Skeletal muscle tissue (tissue), 4 donors: Measurements from ENCODE around the gene NUP85. TPM values are rescaled to one million over a fixed set of nuclear protein-coding genes. Genes with fewer than 3 reads are reported as not detected.
"Not testable (repeated sequence)": the region's sequence is repeated elsewhere in the genome, so short reads cannot be mapped to it uniquely, and the experiment has no call there.

Source experiments
- H3K27ac ChIP-seq: one replicate; pipeline ENCODE4 v1.7.0; 2013; ENCODE audit warnings: mild to moderate bottlenecking, low read depth, low read length, inconsistent platforms
- H3K27me3 ChIP-seq, 3 donors: one replicate each; pipeline ENCODE4 v1.7.0; 2013; ENCODE audit warnings: low read length in 3 of 3; ENCODE audit not compliant: control insufficient read depth in 3 of 3, insufficient read depth in 3 of 3
- H3K36me3 ChIP-seq, 3 donors: one replicate each; pipeline ENCODE4 v1.7.0; 2013; ENCODE audit warnings: low read length in 3 of 3; ENCODE audit not compliant: control insufficient read depth in 3 of 3, insufficient read depth in 3 of 3
- H3K4me1 ChIP-seq, 3 donors: one replicate each; pipeline ENCODE4 v1.7.0; 2013; ENCODE audit warnings: low read length in 3 of 3, mild to moderate bottlenecking in 3 of 3; ENCODE audit not compliant: control insufficient read depth in 3 of 3, insufficient read depth in 3 of 3
- H3K4me3 ChIP-seq, 3 donors: one replicate each; pipeline ENCODE4 v1.7.0; 2013; ENCODE audit warnings: low read length in 3 of 3
- H3K9ac ChIP-seq, 3 donors: one replicate each; pipeline ENCODE4 v1.7.0; 2013; ENCODE audit warnings: low read length in 3 of 3, mild to moderate bottlenecking in 3 of 3, moderate library complexity in 2 of 3, low read depth in 1 of 3
- H3K9me3 ChIP-seq, 3 donors: one replicate each; pipeline ENCODE4 v1.7.0; 2013; ENCODE audit warnings: low read length in 3 of 3; ENCODE audit not compliant: control insufficient read depth in 3 of 3
- total RNA-seq: library from RNA; depleted of rRNA; stranded (reverse); fragments of >200 nt; gene quantifications from one replicate; pipeline ENCODE4 v1.2.3, GENCODE V29; 2014
- donor health status: Osteomylitis.

Gene NUP85
- total RNA-seq, 1 donor from 2014 or later: 22.4 TPM

DNA sequence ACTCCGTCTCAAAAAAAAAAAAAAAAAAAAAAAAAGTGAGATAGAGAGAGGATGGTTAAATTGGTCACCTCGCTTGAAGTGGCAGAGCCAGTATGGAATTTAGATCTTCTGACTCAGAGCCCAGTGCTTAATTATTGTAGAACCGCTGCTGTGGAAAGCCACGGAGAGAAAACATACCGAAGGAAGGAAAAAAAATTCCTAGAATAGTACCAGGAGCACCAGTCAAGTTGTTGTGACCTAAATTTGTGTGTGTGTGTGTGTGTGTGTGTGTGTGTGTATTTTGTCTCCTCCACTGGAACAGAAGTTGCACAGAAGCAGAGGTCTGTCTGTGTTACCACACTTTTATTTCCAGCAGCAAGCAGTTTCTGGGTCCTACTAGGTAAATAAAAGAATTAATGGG is 10.6 kb upstream of the NUP85 start:
- H3K27ac ChIP-seq: no peak overlapping the region
- H3K4me3 ChIP-seq: no peak overlapping the region
- no peaks in the 10 kb centered on the region for H3K9me3 ChIP-seq
- no peaks in the 10 kb centered on the region for H3K36me3 ChIP-seq
- H3K27me3 ChIP-seq: no peaks in the 10 kb centered on the region
- H3K9ac ChIP-seq: no peak overlapping the region
- H3K4me1 ChIP-seq: no peaks in the 10 kb centered on the region

DNA sequence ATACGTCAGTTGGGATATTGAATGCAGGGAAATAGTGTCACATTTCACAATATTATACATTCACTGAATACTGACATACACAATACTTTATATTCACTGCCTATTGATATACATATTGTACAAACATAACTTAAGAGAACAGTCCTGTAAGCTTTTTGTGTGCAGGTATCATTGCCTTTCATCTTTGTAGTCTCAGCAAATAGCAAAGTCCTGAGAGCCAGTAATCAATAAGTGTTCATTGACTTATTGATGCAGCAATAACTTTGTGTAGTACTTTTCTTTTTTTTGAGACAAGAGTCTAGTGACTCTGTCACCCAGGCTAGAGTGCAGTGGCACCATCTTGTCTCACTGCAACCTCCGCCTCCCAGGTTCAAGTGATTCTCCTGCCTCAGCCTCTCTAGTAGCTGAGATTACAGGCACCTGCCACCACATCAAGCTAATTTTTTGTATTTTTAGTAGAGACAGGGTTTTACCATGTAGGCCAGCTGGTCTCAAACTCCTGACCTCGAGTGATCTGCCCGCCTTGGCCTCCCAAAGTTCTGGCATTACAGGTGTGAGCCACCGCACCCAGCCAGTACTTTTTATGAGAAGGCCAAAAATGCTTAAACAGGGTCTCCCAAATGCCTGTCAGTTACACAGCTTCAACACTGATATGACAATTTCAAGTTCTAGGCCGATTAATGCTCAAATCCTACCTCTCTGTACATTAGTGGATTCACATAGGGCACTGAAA is 5.4 kb upstream of the NUP85 start:
- Histone ChIP-seq H3K36me3 (no peaks in the 10 kb centered on the region), H3K4me1 (peaks cover 0 to 2% (median 0%) of the 10 kb centered on the region in 3 donors), H3K9ac (no peak overlapping the region), H3K4me3 (no peak overlapping the region), H3K27me3 (no peaks in the 10 kb centered on the region), H3K27ac (no peak overlapping the region), H3K9me3 (no peaks in the 10 kb centered on the region)

DNA sequence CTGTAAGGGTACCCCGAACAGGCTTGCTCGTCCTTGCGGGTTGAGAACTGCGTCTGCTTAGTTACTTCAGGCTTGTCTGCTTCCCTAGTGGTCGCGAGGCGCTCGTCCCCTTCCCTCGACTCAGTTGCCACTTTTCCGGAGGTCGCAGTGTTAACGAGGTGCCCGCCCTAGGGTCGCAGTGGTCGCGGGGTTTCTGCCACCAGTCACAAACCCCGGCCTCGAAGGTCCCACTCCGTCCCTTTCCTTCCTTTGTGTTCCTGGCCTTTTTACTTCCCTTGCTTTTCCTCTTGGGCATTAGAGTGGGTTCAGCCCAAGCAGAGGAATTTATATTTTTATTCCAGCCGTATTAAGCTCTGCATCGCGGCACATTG is 299 bp downstream of the NUP85 start:
- H3K27ac ChIP-seq: peak overlapping the region; percentile 89
- no peaks in the 10 kb centered on the region for H3K9me3 ChIP-seq
- H3K9ac ChIP-seq: peak overlapping the region; percentile 98 to 100 (median 99)
- peaks cover 4 to 14% (median 7%) of the 10 kb centered on the region in 3 donors for H3K4me1 ChIP-seq
- H3K36me3 ChIP-seq: peaks cover 5 to 20% (median 17%) of the 10 kb centered on the region in 3 donors
- no peaks in the 10 kb centered on the region for H3K27me3 ChIP-seq
- peak overlapping the region; percentile 97 to 100 (median 99) for H3K4me3 ChIP-seq

DNA sequence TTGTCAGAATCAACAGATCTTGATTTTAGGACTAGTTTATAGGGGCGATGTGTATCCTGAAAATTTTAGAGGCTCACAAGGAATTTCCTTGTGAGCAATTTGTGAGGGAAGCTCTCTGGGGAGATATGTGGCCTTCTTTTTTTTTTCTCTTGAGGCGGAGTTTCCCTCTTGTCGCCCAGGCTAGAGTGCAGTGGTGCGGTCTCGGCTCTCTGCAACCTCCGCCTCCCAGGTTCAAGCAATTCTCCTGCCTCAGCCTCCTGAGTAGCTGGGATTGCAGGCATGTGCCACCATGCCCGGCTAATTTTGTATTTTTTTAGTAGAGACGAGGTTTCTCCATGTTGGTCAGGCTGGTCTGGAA is 1.6 kb downstream of the NUP85 start:
- H3K4me1 ChIP-seq: peaks cover 4 to 14% (median 7%) of the 10 kb centered on the region in 3 donors
- H3K36me3 ChIP-seq: peaks cover 11 to 26% (median 25%) of the 10 kb centered on the region in 3 donors
- not testable (repeated sequence) for H3K27ac ChIP-seq, H3K27me3 ChIP-seq, H3K9me3 ChIP-seq, H3K4me3 ChIP-seq
- peak overlapping the region in 1 of 3 donors; percentile 33 for H3K9ac ChIP-seq

DNA sequence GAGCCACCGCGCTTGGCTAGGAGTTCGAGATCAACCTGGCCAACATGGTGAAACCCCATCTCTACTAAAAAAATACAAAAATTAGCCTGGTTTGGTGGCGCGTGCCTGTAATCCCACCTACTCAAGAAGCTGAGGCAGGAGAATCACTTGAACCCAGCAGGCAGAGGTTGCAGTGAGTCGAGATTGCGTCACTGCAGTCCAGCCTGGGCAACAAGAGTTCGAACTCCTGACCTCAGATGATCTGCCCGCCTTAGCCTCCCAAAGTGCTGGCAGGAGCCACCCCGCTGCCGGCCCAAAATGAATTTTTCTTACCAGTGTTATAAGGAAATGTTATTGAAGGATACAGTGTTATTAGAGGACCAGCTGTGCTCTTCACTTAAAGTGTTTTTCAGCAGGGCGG is 2.3 kb downstream of the NUP85 start:
- Histone ChIP-seq H3K27ac (no peak overlapping the region), H3K9me3 (no peaks in the 10 kb centered on the region), H3K4me3 (no peak overlapping the region), H3K9ac (no peak overlapping the region), H3K4me1 (peaks cover 4 to 14% (median 7%) of the 10 kb centered on the region in 3 donors), H3K27me3 (no peaks in the 10 kb centered on the region), H3K36me3 (peaks cover 17 to 32% (median 31%) of the 10 kb centered on the region in 3 donors)

GRCh38 chr17:75208161-75208560 is 2.7 kb downstream of the NUP85 start:
- Histone ChIP-seq H3K27ac (no peak overlapping the region), H3K4me1 (peaks cover 4 to 14% (median 7%) of the 10 kb centered on the region in 3 donors), H3K9me3 (no peaks in the 10 kb centered on the region), H3K4me3 (no peak overlapping the region), H3K9ac (no peak overlapping the region), H3K27me3 (no peaks in the 10 kb centered on the region), H3K36me3 (peaks cover 21 to 36% (median 35%) of the 10 kb centered on the region in 3 donors)

GRCh38 chr17:75209061-75209460 is 3.6 kb downstream of the NUP85 start:
- Histone ChIP-seq H3K27ac (no peak overlapping the region), H3K4me1 (peaks cover 4 to 14% (median 7%) of the 10 kb centered on the region in 3 donors), H3K4me3 (no peak overlapping the region), H3K9me3 (no peaks in the 10 kb centered on the region), H3K36me3 (peaks cover 24 to 41% (median 40%) of the 10 kb centered on the region in 3 donors), H3K27me3 (no peaks in the 10 kb centered on the region), H3K9ac (no peak overlapping the region)

- Histone ChIP-seq H3K4me1 (no peaks in the 10 kb centered on the region), H3K9me3 (no peaks in the 10 kb centered on the region), H3K27ac (no peak overlapping the region), H3K9ac (no peak overlapping the region), H3K27me3 (no peaks in the 10 kb centered on the region), H3K36me3 (peaks cover 46 to 61% (median 60%) of the 10 kb centered on the region in 3 donors), H3K4me3 (no peak overlapping the region)
Measured at GRCh38 chr17:75218131-75218530, 12.7 kb downstream of the NUP85 start.

DNA sequence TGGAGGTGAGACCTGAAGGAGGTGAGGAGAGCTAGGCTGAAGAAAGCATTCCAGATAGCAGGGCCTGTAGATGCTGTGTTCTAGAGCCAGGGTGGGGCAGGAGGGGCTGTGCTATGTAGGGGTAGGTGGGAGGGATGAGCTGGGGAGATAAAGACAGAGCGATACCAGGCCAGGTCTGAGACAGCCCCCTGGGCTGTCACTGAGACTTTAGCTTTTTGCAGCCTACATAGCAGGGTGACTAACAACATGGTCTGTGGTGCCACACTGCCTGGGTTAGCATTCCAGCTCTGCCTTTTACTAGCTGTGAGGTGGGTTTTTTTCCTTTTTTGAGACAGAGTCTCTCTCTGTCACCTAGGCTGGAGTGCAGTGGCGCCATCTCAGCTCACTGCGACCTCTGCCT is 14.3 kb downstream of the NUP85 start:
- H3K9me3 ChIP-seq: no peaks in the 10 kb centered on the region
- H3K9ac ChIP-seq: no peak overlapping the region
- no peak overlapping the region for H3K27ac ChIP-seq
- H3K4me1 ChIP-seq: no peaks in the 10 kb centered on the region
- H3K36me3 ChIP-seq: peaks cover 44 to 53% (median 51%) of the 10 kb centered on the region in 3 donors
- no peak overlapping the region for H3K4me3 ChIP-seq
- no peaks in the 10 kb centered on the region for H3K27me3 ChIP-seq

DNA sequence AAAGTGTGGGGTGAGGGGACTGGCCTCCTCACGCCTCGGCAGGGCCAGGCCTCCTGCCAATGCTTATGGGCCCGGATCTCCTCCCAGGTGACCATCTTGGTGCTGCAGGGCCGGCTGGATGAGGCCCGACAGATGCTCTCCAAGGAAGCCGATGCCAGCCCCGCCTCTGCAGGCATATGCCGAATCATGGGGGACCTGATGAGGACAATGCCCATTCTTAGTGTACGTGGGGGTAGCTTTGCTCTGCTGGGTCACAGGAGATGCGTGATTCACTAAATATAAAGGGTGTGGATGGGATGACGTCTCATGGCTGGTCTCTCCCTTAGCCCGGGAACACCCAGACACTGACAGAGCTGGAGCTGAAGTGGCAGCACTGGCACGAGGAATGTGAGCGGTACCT is 19.5 kb downstream of the NUP85 start:
- no peak overlapping the region for H3K9ac ChIP-seq
- H3K4me3 ChIP-seq: no peak overlapping the region
- peaks cover 0 to 4% (median 0%) of the 10 kb centered on the region in 3 donors for H3K4me1 ChIP-seq
- peaks cover 41 to 57% (median 45%) of the 10 kb centered on the region in 3 donors for H3K36me3 ChIP-seq
- no peaks in the 10 kb centered on the region for H3K9me3 ChIP-seq
- no peak overlapping the region for H3K27ac ChIP-seq
- H3K27me3 ChIP-seq: no peaks in the 10 kb centered on the region
